Measurements from ENCODE around the gene AGPS. TPM values are rescaled to one million over a fixed set of nuclear protein-coding genes. Genes with fewer than 3 reads are reported as not detected.

Gene AGPS
- total and polyA plus RNA-seq, 2 of the 13 experiments (the other 11 are each of a cell fraction or from before 2014, with no cell fraction given), result 39.4 to 99.0 TPM

- peak; percentile 67 for TF ChIP-seq ZNF687 (CRISPR knock-in tag; IDR thresholded peaks at IDR 0.05)
- no peak for TF ChIP-seq ZNF20 (CRISPR knock-in tag; IDR thresholded peaks at IDR 0.05)
- peak; percentile 97 for TF ChIP-seq HDAC1 (CRISPR knock-in tag; IDR thresholded peaks at IDR 0.05)
- 0 out of 2 replicates have a peak, but pooled peaks have one; percentile 27 for TF ChIP-seq ZNF777 (CRISPR knock-in tag; IDR thresholded peaks at IDR 0.05)
- TF ChIP-seq HES4 (CRISPR knock-in tag; IDR thresholded peaks at IDR 0.05; ENCODE audit: borderline replicate concordance), result no peak
- peak; percentile 57; the same call in 1 of the 2 replicates for TF ChIP-seq ZNF670 (CRISPR knock-in tag; IDR thresholded peaks at IDR 0.05; ENCODE audit: borderline replicate concordance)
- TF ChIP-seq ZNF274 (CRISPR knock-in tag; IDR thresholded peaks at IDR 0.05), result no peak
- peak; percentile 89; the same call in 1 of the 2 replicates for TF ChIP-seq NFKBIZ (CRISPR knock-in tag; IDR thresholded peaks at IDR 0.05)
- no peak; the same call in 1 of the 2 replicates for TF ChIP-seq ZNF761 (CRISPR knock-in tag; conservative IDR thresholded peaks at IDR 0.05)
- TF ChIP-seq, protein P1, sequence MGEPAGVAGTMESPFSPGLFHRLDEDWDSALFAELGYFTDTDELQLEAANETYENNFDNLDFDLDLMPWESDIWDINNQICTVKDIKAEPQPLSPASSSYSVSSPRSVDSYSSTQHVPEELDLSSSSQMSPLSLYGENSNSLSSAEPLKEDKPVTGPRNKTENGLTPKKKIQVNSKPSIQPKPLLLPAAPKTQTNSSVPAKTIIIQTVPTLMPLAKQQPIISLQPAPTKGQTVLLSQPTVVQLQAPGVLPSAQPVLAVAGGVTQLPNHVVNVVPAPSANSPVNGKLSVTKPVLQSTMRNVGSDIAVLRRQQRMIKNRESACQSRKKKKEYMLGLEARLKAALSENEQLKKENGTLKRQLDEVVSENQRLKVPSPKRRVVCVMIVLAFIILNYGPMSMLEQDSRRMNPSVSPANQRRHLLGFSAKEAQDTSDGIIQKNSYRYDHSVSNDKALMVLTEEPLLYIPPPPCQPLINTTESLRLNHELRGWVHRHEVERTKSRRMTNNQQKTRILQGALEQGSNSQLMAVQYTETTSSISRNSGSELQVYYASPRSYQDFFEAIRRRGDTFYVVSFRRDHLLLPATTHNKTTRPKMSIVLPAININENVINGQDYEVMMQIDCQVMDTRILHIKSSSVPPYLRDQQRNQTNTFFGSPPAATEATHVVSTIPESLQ (CRISPR knock-in tag; conservative IDR thresholded peaks at IDR 0.05), result no peak
- TF ChIP-seq SMARCC2 (IDR thresholded peaks at IDR 0.05), result no peak
- TF ChIP-seq NR2F6 (IDR thresholded peaks at IDR 0.05), result peak; percentile 93
- TF ChIP-seq NR2F6 (CRISPR knock-in tag; IDR thresholded peaks at IDR 0.05), result peak; percentile 85
- TF ChIP-seq FOXP1 (IDR thresholded peaks at IDR 0.05), result peak; percentile 77
- peak; percentile 96 for TF ChIP-seq FOXP1 (CRISPR knock-in tag; IDR thresholded peaks at IDR 0.05)
- peak; percentile 92 for TF ChIP-seq DPF2 (CRISPR knock-in tag; IDR thresholded peaks at IDR 0.05; ENCODE audit: borderline replicate concordance, low read depth)
- TF ChIP-seq ZSCAN31 (CRISPR knock-in tag; IDR thresholded peaks at IDR 0.05; ENCODE audit: low read depth), result peak; percentile 94
- no peak for TF ChIP-seq NFAT5 (CRISPR knock-in tag; IDR thresholded peaks at IDR 0.05)
- TF ChIP-seq ZNF740 (CRISPR knock-in tag; IDR thresholded peaks at IDR 0.05), result 0 out of 2 replicates have a peak, but pooled peaks have one; percentile 36
Observed at GRCh38 chr2:177397481-177398289, 5.1 kb downstream of the AGPS start (continued).
